Glomerular visceral epithelial cell (primary cell): Measurements from ENCODE around the gene LPCAT2.

Experiments used
- DNase-seq: peaks from one replicate; pipeline ENCODE4 v3.0.0-alpha.2; 2016; ENCODE audit errors: extremely low spot score

The LPCAT2 gene, protein sequence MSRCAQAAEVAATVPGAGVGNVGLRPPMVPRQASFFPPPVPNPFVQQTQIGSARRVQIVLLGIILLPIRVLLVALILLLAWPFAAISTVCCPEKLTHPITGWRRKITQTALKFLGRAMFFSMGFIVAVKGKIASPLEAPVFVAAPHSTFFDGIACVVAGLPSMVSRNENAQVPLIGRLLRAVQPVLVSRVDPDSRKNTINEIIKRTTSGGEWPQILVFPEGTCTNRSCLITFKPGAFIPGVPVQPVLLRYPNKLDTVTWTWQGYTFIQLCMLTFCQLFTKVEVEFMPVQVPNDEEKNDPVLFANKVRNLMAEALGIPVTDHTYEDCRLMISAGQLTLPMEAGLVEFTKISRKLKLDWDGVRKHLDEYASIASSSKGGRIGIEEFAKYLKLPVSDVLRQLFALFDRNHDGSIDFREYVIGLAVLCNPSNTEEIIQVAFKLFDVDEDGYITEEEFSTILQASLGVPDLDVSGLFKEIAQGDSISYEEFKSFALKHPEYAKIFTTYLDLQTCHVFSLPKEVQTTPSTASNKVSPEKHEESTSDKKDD

DNA sequence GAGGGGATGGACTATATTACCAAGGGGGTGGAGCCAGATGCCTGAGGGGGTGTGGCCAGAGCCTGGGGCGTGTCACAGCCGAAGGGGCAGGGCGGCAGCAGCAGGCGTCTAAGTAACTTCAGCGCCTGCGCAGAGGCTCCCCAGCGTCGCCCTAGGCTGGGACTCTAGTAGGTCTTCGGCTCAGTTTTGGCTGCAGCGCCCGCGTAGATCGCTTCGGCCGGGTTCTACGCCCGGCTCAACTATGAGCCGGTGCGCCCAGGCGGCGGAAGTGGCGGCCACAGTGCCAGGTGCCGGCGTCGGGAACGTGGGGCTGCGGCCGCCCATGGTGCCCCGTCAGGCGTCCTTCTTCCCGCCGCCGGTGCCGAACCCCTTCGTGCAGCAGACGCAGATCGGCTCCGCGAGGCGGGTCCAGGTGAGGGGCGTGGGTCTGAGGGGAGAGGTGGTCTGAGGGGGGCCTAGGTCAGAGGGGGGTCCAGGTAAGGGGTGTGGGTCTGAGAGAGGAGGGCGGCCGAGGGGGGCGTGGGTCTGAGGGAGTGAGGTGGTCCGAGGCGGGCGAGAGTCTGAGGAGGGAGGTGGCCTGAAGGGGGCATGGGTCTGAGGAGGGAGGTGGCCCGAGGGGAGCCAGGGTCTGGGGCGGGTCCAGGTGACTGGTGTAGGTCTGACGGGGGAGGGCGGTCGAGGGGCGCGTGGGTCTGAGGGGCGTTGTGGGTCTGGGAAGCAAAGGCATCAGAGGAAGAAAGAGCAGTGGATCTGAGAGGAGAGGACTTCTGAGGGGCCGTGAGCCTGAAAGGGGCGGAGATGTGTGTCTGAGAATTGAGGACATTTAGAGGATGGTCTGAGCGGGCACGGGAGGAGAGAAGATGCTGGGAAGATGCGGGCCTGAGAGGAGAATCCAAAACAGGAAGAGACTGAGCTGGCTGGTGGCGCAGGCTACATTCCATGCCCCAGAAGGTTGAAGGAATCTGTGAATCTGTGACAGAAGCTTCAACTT, at the start of gene LPCAT2:
LPCAT2 (plus strand) TSS at position 132 of the 991 bp plus-strand sequence; CDS start at position 242, 110 bp downstream.
- peak; percentile 87 for DNase-seq

DNA sequence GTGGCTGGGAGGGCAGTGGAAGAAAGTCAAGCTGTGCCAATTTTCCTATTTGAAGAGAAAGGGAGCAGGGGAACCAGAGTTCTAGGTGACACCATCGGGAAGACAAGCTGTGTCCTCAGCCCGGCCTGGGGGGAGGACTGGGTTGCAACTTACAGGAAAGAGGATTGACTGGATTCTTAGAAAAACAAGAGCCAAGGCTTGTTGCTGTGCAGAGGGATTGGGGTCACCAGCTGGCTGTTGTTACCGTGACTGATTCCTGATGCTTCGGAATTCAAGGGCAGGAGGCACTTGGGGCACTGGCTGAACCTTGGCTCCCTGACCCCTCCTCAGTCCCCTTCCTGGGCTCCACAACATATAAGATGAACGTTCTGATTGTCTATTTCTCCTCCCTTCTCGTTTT, 46.6 kb upstream of the LPCAT2 start:
- no peak for DNase-seq

DNA sequence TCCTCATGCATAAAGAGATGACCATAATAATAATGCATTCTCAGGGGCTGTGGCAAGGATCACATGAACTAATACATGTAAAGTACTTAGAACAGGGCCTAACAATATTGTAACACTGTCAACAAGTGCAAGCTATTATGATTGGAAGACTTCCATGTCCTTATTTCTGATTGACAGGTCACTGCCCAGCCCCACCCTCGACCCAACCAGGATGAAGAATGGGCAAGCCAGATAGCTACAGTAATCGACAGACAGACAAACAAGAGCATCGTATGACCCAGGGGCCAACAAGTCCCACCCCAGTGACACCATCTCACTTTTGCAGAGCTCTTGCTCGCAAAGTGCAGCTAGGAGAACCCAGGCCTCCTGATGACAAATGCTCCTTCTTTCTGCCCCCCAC, 44.5 kb upstream of the LPCAT2 start:
- no peak for DNase-seq

DNA sequence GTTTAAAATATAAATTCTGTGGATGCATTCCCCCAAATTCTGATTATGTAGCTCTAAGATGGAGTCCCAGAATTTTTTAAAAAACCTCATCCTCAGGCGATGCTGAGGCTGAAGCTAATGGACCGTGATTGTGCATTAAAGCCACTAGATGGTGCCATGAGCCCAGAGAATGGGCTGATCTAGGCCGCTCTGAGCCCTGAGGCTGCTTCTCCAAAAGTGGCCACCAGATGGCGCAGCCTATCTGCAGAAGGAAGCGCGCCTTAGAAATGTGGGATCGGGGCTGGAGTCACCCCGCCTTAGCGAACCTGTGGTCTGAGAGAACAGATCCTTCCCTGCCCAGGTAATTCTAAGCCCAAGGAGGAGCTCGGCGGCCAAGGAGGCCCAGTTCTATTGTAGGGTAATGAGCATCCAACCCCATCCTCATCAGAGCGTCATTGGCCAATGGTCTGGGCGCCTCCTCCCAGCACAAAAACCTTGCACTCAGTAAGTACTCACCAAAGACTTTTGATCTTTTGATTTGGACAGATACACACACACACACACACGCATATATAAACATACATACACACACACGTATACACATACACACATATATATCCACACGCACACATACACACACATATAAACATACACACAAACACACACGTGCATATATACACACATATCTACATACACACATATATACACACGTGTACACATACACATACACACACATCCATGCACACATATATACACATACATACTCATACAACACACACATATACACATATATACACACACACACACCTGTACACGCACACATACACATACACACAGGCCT, 43.6 kb upstream of the LPCAT2 start:
- DNase-seq, result peak; percentile 81

DNA sequence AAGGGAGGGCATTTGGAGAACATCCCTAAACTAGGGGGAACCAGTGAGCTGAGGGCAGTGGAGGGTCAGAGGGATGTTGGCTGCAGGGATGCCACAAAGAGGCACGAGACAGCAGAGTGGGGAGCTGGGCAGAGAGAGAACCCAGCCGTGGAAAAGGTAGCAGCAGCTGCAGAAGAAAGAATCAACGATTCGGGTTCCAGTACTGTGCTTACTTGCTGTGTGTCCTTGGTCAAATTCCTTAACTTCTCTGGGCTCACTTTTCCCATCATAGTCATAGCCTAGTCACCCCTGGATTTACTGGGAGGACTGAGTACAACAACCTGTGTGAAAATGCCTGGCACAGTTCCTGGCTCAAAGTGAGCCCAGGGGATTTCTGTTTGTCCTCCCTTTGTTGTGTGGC, 42.7 kb upstream of the LPCAT2 start:
- DNase-seq, result no peak

DNA sequence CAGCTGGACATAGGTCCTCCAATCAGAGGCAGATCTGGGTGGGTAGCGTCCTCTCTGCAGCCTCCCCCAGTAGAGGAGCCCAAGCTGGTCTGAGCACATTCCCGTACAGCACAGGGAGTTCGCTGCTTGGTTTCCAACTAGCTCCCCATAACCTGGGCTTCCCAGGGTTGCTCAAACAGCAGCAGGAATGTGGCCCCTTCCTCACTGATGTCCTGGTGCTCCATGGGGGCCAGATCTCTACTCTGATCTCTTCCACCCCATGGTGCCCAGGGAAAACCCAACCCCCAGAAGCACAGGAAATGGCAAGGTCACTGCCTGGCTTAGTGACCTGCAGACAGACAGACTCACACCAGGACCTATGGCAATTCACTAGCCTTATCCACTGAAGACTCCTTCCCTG, 41.0 kb upstream of the LPCAT2 start:
- no peak for DNase-seq

DNA sequence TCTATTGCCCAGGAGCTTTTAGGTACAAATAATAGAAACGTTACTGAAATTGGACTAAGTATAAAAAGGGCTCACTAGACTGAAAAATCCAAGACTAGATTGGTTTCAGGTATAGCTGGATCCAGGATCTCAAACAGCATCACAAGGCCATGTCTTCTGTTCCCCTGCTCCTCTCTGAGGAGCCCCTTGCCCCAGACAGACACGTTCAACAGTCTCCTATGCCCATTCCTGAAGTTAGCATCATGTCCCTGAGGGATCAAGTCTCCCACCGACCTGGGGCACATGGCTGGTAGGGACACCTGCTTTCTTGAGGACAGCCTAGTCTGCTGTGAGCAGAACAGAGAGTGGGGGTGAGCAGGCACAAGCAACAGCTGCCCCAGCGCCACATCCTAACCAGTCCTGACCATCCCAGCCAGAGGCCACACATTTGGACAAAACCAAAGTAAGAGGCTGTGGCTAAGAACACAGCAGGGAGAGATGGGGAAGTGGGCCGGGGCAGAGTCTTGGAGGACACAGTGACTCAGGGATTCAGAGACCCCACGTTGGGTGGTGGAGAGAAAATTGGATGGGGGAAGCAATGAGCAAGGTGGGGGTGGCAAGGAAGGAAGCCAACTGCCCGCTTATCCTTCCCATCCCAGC, 40.4 kb upstream of the LPCAT2 start:
- DNase-seq, result no peak

DNA sequence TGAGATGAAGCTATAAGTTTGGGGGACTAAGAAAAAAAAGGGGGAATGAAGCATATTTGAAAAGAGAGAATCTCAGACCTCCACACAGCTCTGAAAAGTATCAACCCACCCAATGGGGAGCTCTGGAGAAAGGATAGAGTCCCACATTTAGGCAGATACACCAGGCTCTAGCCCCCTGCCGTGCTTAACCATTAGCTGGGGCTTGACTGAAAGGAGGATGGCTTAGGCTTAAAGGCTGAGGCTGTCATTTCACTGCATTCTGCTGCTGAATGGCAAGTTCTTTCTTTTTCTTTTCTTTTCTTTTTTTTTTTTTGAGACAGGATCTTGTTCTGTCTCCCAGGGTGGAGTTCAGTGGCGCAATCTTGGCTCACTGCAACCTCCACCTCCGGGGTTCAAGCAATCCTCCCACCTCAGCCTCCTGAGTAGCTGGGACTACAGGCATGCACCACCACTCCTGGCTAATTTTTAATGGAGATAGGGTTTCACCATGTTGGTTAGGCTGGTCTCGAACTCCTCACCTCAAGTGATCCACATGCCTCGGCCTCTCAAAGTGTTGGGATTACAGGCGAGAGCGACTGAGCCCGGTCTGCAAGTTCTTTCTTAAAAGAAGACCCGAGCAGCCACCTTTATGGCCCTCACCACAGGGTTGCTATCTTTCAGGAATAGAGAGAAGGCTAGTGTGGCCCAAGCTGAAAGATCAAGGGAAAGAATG, 38.9 kb upstream of the LPCAT2 start:
- no peak for DNase-seq

DNA sequence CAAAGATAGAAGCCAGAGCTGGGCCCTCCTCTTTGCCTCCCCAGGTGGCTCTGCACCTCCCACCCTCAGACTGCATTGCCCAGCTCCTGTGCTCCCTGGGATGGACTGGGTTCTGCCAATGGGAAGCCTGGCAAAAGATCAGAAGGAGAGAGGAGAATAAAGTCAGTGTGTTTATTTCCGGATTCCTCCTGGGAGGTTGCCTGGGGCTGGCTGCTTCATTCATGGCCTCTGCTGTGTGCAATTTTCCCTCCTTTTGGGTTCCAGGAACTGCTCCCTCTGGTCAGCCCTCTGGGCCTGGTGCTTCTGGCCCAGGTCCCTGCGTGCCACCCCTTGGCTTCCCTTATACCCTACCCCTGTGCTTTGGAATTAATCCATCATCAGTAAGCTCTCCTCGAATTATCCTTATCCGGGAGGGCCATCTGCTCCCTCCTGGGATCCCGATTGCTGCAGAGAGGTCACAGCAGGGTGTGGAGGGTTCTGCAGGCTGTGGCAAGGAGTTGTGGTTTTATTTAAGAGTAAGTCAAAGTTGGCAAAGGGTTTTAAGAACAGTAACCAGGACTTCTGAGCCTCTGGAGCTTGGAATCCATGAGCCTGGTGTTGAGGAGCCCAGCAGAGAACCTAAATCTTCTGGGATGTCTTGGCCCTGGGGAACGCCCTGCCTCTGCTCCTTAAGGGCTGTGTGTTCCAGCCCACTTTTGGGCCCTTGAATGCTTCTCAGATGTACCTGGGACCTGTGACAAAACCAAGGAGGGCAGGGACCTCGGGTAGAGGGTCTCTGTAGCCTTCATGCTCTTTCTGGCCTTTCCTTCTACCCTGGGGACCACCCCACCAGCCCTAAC, 38.1 kb upstream of the LPCAT2 start:
- DNase-seq, result peak; percentile 26

DNA sequence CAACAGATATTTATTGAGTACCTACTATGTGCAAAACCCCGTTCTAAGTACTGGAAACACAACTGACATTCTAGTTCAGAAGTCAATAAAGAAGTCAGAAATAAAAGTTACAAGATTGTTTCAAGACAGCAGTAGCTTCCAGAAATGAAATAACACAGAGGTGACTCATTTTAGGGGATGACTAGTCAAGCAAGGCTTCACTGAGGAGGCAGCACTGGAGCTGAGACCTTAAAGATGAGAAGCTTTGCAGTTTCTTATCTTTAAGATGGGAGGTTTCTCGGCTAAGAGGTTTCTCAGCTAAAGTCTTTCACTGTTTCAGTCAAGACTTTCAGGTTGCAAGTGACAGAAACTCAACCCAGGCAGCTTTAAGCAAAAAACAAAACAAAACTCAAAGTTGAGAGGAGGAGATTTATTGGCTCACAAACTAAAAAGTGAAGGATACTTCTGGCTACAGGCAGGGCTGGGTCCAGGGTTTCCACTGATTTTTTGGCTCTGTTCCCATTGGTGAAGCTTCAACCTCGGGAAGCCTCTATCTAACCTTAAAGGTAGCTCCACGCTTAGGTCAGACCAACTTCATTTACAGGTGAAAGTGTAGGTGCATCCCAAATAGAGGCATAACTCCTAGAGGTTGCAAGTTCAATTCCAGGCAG, 37.3 kb upstream of the LPCAT2 start:
- DNase-seq, result peak; percentile 75

DNA sequence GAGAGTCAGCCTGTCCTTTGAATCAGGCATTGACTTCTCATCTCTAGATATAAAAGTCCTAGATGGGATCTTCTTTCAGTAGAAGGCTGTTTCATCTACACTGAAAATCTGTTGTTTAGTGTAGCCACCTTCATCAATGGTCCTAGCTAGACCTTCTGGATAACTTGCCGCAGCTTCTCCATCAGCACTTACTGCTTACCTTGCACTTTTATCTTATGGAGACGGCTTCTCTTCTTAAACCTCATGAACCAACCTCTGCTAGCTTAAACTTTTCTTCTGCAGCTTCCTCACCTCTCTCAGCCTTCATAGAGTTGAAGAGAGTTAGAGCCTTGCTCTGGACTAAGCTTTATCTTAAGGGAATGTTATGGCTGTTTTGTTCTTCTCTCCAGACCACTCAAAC, 35.3 kb upstream of the LPCAT2 start:
- no peak for DNase-seq

DNA sequence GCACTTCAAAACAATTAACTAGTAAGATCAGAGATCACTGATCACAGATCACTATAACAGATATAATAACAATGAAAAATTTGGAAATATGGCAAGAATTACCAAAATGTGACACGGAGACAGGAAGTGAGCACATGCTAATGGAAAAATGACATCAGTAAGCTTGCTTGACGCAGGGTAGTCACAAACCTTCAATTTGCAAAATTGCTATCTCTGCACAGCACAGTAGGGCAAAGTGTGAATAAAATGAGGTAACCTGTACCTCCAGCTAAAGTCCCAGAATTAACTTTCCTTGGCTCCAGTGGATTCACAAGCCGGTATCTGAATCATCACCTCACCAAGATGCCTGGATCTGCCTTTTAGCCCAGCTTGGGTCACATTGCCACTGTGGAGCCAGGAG, 34.1 kb upstream of the LPCAT2 start:
- DNase-seq, result no peak

DNA sequence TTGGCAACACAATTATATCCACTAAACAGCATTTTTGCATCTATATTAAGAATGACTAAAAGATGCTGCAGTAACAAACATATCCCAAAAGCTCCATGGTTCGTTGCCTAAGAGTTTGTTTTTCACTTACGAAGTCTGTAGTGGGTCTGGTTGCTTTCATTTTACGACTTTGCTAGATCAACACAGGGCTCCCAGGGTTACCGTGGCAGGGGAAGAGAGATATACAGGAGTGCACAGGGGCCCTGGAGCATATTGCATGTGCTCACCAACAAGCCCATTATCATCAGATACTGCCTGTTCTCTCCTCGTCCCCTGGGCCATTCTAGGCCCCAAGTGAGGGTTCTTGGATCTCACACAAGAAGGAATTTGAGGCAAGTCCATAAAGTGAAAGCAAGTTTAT, 33.0 kb upstream of the LPCAT2 start:
- no peak for DNase-seq

DNA sequence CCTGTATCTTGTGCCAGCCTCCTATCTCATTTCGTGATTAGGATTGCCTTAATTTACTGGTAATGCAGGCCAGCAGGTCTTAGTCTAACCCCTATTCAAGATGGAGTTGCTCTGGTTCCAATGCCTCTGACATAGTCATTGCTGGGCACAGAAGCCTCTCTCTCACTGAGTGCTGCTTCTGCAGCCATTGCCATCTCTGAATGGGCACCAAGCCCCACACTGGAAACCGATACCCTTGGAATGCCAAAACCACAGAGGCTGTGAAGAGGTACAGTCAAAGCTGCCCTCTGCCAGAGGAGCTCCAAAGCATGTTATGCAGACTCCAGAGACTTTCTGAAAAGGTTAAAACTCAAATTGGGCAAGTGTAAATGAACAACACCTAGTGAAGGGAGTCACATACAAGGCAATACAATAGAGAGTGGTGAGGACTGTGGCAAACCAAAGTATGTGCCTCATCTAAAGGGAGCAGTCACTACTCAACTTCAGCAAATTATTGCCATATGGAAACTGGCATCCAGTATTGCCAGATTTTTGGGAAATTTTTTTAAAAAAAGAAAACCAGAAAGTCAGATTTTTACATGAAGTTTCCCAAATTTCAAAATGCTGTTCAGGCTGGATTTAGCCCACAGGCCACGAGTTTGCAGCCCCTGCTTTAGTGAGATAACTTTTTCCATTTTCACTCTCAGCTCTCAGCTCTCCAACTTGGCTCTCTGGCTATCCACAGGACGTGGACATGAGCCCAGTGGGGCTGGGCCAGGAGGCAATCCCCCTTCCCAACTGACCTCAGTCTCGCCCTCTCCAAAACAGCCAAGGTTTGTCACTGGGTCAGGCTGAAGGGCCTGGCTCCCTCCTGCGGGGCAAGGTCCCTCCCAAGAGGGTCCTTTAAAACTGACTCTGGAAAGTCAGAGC, 32.0 kb upstream of the LPCAT2 start:
- DNase-seq, result no peak

DNA sequence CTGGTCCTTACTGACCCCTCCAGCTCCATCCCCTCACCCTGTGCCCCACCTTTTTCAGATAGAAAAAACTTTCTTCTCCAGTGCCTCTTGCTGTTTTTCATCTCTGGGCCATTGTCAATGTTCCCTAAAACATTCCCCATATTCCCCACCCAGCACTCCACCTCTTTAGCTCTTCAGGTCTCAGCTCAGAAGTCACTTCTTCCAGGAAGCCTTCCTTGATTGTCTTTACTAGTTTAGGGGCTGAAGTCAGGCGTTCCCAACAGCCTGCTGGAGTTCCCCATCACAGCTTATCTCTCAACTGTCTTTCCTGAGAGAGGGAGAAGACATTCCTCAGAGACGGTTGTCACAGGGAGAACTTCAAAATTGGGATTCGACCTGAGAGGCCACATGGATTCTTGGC, 31.1 kb upstream of the LPCAT2 start:
- no peak for DNase-seq

DNA sequence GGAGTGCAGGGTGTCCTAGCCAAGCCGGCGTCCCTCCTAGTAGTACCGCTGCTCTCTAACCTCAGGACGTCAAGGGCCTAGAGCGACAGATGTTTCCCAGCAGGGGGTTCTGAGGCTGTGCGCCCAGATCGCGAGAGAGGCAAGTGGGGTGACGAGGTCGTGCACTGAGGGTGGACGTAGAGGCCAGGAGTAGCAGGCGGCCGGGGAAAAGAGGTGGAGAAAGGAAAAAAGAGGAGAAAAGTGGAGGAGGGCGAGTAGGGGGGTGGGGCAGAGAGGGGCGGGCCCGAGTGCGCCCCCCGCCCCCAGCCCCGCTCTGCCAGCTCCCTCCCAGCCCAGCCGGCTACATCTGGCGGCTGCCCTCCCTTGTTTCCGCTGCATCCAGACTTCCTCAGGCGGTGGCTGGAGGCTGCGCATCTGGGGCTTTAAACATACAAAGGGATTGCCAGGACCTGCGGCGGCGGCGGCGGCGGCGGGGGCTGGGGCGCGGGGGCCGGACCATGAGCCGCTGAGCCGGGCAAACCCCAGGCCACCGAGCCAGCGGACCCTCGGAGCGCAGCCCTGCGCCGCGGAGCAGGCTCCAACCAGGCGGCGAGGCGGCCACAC, 29.9 kb upstream of the LPCAT2 start, which contains the start of gene MMP2:
MMP2 (plus strand) TSS at position 372 of the 603 bp plus-strand sequence. CDS start 282 bp downstream, outside the sequence.
- peak; percentile 48 for DNase-seq

DNA sequence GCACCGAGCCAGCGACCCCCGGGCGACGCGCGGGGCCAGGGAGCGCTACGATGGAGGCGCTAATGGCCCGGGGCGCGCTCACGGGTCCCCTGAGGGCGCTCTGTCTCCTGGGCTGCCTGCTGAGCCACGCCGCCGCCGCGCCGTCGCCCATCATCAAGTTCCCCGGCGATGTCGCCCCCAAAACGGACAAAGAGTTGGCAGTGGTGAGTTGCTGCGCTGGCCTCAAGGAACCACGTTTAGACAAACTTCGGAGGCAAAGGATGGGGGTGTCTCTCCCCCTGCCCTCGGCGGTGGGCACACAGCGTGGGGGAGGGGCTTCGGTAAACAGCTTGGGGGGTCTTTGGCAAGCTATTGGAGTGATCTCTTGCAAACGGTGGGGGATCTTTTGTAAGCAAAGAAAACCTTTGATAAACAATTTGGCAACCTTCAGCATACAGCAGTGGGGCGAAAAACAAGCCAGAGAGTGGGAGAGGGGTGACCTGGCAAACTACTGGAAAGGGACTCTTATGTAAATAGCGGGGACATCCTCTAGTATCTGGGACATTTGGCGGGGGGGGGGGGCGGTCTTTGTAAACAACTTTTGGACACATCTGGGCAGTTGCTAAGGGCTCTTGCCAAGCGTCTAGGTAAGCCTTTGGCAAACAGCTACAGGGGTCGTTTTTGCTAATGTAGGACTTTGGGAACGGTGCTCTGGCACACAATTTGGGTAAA, 29.3 kb upstream of the LPCAT2 start:
- DNase-seq, result no peak
